Activated T-cell treated with anti-CD3 and anti-CD28 coated beads for 1 hour (primary cell): ENCODE measurements around the gene PDE6D.
A peak's percentile ranks its signal among the peaks of the same experiment; 100 is the strongest.

Experiments used
- DNase-seq: peaks from one replicate; pipeline ENCODE4 v3.0.0-alpha.2; 2020; ENCODE audit warnings: low read depth

The PDE6D gene

GRCh38 chr2:231780909-231781797, at the start of gene PDE6D:
PDE6D (minus strand) TSS chr2:231781282; CDS start chr2:231781114, 168 bp downstream.
- DNase-seq: peak; percentile 94

DNA sequence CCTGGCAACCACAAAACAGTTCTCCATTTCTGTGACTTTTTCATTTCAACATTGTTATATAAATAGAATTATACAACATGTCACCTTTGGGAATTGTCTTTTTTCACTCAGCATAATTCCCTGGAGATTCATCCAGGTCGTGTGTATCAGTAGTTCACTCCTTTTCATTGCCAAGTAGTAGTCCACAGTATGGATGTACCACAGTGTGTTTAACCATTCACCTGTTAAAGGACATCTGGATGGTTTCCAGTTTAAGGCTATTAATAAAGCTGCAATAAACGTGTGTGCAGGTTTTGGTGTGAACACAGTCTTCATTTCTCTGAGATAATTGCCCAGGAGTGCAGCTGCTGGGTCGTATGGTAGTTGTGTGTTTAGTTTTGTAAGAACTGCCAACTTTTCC, 40.8 kb upstream of the PDE6D start:
- DNase-seq: no peak

DNA sequence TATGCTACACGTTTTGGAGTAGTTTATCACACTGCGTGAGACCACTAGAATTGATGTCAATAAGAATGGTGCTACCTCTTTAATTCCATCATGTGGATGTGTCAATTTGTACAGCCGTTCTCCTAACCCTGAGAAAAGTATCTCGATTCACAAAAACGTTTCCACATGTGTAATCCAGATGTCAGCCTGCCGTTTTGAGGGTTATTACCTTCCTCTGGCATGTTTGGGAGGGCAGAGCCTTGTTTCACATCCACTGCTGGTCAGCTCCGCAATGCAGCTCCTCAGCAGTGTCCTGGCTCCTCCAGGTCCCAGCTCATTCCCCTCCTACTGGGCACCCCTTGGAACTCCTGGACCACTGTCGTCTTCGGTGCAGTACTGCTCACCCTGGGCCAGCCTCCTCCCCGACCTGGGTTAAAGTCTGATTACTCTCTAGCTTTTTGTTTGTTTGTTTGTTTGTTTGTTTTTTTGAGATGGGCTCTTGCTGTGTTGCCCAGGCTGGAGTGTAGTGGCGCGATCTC, 39.8 kb upstream of the PDE6D start:
- no peak for DNase-seq

GRCh38 chr2:231819447-231820042, 38.5 kb upstream of the PDE6D start:
- DNase-seq: no peak

DNA sequence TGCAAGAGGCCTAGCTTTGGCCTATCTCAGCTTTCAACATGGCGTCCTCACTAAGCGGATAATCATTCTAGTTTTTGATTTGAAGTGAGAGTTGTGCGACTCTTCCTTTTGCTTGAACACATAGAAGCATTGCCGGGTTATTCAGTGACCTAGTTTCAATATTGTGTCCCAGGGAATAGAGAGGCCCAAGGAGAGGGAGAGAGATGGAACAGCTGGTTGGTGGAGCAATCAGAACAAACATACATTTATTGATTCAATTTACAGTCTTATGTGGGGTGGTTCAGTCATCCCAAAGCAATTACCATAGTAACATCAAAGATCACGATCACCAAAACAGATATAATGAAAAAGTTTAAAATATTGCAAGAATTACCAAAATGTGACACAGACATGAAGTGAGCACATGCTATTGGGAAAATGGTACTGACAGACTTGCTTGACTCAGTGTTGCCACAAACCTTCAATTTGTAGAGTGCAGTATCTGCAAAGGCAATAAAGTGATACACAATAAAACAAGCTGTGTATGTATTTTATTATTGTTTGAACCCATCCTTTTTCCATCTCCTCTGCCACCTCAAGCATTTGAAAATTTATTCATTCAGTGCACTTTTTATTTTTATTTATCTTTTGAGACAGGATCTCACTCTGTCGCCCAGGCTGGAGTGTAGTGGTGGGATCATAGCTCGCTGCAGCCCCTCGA, 35.4 kb upstream of the PDE6D start:
- no peak for DNase-seq

DNA sequence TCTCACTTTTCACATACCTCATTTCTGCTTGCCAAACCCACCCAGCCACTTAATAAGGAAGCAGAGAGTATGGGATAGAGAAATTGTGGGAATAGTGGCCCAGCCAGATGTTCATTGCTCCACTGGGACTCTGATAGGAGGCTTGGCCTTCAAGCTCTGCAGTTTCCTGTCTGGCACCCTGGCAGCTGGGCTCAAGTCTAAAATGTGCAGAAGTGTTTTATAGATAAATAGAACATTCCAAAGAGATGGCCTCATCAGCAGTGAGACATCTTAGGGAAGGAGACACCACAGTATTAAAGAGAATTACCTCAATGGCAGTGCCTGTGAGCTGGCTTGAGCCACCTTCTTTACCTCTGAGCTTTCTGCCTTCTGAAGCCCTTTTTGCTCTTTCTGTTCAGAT, 29.8 kb upstream of the PDE6D start:
- no peak for DNase-seq

GRCh38 chr2:231807020-231807419, 25.9 kb upstream of the PDE6D start:
- DNase-seq: no peak

GRCh38 chr2:231803501-231804138, 22.5 kb upstream of the PDE6D start:
- DNase-seq: no peak

GRCh38 chr2:231800493-231801091, 19.5 kb upstream of the PDE6D start:
- DNase-seq: no peak

DNA sequence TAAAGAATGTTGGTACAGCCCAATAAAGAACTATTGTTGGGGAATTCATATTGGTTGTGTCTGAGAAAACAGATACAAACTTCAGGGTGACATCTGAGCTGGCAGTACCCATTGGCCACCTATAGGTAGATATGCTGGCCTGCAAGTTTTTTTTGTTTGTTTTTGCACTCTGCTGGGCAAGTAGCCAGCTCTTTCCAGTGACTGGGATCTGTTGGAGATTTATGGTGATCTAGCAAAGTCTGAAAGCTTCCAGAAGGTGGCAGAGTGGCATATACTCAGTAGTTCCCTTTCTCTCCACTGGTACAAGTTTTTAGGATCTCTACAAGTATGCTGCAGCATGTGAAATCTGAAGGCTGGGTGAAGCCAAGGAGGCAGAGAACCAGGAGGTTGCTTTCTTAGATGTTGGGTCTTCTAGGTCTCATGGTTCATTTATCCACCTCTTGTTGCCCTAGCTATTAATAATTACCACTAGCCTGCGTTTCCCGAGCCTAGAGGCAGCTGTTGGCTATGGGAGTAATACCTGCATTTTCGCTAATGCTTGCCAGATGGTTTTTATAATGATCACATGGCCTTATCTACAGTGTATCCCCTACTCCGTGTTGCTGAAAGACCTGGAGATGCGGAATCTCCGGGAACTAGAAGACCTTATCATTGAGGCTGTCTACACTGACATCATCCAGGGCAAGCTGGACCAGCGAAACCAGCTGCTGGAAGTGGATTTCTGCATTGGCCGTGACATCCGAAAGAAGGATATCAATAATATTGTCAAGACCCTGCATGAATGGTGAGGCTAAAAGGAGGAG, 14.6 kb upstream of the PDE6D start:
- no peak for DNase-seq

DNA sequence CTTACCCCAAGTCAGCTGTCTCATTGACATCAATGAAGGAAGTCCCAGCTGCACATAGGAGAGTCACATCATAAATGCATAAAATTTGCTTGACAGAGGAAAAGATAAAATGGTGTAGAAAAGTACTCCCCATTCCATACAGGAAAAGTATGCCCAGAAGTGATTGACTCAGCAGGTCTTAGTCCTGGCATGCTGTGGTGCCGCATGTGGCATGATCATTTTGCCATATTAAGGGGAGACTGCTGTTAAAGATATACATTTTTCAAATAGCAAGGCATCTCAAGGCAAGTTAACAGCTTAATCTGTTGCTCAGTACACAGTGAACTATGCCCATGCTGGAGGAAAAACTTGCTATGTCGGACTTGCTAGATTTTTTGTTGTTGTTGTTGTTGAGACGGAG, 13.3 kb upstream of the PDE6D start:
- DNase-seq: no peak

GRCh38 chr2:231791107-231791506, 10.0 kb upstream of the PDE6D start:
- no peak for DNase-seq

DNA sequence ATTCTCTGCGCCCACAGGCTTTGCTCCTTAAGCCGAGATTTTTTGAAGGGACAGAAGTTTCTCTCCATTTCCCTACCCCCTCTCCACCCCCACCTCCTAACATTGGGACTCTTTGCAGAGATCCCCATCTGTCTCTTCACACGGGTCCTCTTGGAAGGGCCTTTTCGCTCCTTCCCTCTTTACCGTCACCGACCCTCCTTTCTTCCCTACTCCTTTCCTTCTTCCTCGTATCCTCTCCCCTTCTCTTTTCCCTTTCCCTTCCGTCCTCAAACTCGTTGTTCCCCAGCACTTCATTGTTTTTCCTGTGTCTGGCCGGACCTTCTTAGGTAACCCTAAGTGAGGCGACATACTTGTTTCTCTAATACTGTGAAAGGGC, 5.8 kb upstream of the PDE6D start:
- no peak for DNase-seq

GRCh38 chr2:231786177-231786916, 5.3 kb upstream of the PDE6D start, which contains the start of gene COPS7B:
COPS7B (plus strand) TSS chr2:231786445; CDS start chr2:231788571, 2,126 bp downstream.
- peak; percentile 67 for DNase-seq

- DNase-seq: no peak
These were observed 4.7 kb upstream of the PDE6D start for GRCh38 chr2:231785822-231786176.

DNA sequence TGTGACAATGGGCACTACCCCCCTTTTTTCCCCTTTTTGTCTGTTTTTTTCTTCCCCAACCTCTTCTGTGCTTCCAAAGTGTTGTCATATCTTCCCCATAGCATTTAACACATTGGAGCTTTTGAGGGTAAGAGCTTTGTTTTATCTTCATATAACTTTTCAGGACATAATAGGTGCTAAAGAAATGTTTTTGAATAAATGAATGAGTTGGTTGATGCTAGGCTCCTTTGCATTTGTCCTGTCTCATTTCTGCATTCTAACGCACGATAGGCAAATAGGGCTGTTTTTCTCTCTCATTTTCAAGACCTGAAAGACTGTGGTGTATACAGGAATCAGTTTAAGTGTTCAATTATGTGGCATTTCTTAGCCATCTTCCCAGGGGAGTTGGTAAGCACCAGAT, 4.3 kb upstream of the PDE6D start:
- no peak for DNase-seq

GRCh38 chr2:231781798-231782726, 980 bp upstream of the PDE6D start:
- no peak for DNase-seq

GRCh38 chr2:231780123-231780908, 766 bp downstream of the PDE6D start:
- no peak for DNase-seq
